ENCODE measurements around the gene QPRT.
"Not testable (repeated sequence)": the region's sequence is repeated elsewhere in the genome, so short reads cannot be mapped to it uniquely, and the experiment has no call there.

The QPRT gene

DNA sequence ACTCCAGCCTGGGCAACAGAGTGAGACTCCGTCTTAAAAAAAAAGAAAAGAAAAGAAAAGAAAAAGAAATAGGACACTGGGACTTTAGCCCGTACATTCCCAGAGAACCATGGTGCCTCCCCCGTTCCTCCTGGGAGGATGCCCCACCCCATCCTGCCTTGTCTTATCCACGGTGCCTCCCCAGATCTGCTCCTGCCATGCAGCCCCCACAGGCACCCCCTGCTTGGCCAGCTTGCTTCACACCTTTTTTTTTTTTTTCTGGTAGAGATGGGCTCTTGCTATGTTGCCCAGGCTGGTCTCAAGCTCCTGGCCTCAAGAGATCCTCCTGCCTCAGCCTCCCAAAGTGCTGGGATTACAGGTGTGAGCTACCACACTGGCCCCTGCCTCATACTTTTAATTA, 67.5 kb downstream of the QPRT start:
- not testable (repeated sequence) for DNase-seq (ENCODE audit: low spot score)

Measured in HuH-7.5 (cell line).